ENCODE measurements around the gene GOLGB1.
"Not testable (repeated sequence)": the region's sequence is repeated elsewhere in the genome, so short reads cannot be mapped to it uniquely, and the experiment has no call there.

The GOLGB1 gene
- total RNA-seq = 92.5 to 259 (median 238) reads per million in 3 experiments

DNA sequence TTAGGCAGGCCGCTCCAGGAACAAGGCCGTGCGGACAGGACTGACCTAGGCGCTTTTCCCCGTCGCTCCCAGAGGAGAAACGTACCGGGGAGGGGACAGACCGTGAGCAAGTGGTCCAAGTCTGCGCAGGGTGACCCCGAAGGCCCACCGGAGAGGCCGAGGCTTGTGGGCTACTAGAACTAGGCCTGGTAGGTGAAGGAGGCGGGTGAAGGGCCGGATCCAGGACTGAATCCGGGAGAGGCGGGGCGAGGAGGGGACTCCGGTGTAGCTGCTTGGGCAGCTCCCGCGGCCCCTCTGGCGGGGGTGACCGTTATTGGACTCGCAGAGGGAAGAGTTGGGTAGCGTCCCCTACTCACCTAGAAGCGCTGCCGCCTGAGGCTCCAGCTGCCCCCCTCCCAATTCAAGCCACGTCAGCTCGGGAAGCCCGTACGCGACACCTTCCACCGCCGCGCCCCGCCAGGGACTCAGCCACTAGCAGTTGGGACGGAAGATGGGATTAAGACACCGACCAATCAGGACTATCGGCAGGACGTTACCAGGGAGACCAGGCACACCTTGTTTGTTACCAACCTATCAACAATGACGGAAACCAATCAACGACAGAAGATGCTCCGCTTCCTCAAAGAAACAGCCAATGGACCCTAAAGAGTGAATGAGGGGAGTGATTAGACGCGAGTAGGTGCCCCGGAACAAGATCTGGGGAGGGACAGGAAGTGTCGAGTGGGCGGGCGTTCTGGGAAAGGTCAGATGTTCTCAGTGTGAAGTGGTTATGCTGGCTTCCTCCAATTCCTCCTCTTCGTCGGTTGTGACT is at the start of gene GOLGB1:
TSS of gene GOLGB1 (minus strand) at position 466 of the 811 bp plus-strand sequence. CDS start 18,770 bp downstream, outside the sequence.
- peak; percentile 97 for DNase-seq

DNA sequence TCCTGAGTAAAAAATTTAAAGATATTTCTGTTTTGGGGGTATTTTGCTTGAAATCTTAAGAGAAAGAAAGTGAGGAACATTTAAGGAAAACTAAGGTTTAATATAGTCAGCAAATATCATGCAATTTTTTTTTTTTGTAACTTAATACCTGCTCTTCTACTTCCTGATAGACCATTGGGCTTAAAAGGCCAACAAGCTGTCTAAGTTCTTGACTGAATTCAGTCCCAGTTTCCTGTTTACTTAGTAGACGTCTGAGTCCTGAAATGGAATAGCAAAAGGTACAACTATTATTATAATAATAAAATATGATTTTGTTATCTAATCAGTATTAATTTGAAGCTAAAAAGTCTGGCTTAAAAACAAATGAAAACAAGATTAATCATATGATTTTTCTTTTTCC is 47.4 kb upstream of the GOLGB1 start:
- DNase-seq = no peak

DNA sequence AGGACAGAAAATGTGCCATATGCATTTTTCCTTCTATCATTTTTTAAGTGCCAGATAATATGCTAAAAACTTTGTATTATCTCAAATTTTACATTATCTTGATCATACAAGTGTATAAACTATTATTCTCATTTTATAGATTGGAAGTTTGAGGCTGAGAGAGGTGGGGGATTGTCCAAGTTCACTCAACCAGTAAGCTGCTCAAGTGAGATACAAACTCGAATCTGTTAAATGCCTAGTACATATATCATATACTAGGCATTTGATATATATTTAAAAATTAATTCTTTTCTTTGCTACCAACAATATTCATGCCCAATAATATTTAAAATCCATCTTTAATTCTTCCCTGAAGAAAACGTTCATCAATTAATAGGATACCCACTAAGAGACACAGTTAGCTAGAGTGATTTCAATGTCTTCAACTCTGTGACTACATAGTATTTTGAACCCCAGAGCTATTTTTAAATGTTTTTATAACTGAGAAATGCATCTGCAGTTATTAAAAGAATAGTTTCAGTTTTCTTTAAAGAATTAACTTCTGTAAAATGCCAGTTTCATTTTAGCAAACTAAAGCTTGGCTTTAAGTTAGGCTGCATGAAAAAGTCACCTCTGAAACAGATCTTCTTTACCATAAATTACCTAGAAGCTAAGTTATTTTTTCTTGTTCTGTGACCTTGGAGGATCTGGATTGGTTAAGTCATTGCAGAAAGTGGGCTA is 44.9 kb upstream of the GOLGB1 start:
- no peak for DNase-seq

DNA sequence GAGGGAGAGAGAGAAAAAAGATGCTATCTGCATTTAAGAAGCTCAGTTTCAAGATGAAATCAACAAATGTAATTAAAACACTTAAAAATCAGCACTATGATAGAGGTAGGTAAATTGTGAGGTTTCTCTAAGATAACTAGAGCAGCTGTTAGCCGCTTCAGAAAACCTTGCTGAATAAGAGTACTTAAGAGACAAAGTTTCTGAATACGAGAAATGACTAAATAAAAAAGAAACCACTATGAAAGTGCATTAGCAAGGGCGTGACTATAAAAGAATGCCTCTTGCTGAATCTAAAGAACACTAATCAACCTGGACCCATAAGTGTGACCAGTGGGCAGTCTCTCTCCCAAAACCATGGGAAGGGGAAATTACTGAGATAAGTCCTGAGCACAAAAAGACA is 43.5 kb upstream of the GOLGB1 start:
- DNase-seq = no peak

DNA sequence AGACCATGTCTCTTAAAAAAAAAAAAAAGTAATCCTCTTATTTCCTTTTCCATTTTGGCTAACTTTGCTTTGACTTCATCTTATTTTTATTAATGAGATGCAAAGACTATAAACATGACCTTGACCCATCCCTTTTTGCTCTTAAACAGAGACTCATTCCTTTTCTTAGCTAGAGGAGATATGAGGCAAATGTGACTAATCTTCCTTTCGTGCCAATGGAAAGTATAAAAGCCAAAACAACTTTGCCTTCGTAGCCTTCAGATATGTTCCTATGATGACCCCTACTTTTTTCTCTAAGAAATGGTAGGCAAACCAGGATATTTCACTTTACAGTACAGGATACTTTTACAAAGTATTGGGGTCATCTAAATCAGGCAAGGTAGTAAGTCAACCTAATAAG is 36.9 kb upstream of the GOLGB1 start:
- DNase-seq = no peak

GRCh38 chr3:121782784-121783183 is 33.2 kb upstream of the GOLGB1 start:
- DNase-seq = not testable (repeated sequence)

DNA sequence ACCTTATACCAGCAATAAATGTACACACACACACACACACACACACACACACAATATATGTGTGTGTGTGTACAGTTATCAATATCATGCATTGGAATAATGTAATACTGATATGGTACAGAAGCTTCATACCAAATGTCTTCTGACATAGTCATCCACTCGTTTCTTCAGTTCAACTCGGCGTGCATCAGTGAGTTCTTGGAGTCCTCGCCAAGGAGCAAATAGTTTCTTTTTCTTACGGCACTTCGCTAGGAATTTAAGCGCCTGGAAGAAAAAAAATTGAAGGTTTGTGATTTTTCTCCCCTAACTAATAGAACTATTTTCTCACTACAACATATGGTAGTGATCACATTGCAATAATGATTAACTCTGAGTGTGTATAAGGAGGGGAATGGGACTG is 32.1 kb upstream of the GOLGB1 start:
- no peak for DNase-seq

DNA sequence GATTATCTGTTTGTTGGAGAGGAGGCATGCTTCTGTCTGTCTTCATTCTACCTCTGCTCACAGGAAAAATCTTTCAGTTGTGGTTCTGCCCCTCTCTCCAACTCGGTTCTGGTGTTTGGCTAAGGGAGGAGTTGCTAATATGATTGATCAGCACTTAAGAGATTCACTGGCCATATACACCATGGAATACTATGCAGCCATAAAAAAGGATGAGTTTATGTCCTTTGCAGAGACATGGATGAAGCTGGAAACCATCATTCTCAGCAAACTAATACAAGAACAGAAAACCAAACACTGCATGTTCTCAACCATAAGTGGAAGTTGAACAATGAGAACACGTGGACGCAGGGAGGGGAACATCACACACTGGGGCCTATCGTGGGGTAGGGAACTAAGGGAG is 25.6 kb upstream of the GOLGB1 start:
- not testable (repeated sequence) for DNase-seq

DNA sequence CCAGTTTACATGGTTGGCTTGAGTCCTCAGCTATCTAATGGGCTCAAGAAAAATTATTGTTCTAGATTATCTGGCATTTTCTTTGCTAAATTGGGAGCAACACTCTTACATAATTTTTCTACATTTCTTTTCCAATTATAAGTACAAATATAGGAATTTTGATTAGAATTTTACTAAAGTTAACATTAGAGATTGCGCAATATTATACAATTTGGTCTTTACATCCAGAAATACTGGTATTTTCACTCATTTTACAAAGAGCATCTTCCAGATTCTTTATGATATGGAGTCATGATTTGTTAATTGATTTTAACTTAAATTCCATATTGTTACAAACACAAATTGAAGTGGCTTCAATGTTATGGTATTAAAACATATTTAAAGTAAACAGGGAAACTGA is 19.7 kb upstream of the GOLGB1 start:
- DNase-seq = no peak

DNA sequence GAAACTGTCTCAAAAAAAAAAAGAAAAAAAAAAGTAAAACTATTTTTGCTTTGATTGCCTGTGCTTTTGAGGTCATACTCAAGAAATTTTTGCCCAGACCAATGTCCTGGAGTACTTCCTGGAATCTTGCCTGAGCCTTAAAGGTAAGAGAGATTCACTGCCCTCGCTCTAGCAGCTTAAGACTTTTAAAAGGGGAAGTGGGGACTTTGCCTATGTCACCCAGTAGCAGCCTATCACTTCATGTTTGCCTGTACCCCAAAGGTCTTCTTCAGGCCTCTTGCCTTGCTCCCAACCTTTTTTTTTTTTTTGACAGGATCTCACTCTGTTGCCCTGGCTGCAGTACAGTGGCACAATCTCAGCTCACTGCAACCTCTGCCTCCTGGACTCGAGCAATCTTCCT is 18.9 kb upstream of the GOLGB1 start:
- DNase-seq = no peak

DNA sequence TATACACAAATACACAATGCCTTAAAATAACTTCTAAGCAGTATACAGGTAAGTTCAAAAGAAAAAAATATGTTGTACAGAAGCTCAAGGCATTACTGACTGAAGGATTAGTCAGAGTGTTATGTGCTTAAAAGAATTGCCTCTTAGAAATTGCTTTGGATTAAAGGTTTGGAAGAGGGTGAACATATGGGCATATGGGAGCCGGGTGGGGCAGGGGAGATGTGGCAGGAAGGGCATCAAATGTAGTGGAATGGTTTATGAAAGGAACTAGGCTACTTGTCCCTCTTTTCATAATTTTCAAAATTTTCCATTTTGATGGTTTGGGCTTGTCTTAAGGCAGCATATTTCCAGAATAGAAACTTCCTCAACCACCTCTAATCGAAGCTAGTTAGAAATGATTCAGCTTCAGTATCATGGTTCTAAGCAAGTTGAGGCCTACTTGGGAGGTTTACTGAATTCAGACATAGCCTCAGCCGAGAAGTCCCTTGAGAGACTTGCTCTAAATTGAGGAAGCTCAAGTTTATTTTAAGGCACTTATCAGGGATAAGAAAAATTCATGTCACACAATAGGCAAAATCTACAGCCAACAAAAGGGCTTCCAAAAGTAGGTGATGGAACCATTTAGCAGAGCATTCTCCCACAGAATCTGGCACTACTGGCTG is 10.1 kb upstream of the GOLGB1 start:
- DNase-seq = no peak

- no peak for DNase-seq
These were observed 9.3 kb upstream of the GOLGB1 start for GRCh38 chr3:121758727-121759450.

GRCh38 chr3:121757812-121758545 is 8.4 kb upstream of the GOLGB1 start:
- DNase-seq = no peak

DNA sequence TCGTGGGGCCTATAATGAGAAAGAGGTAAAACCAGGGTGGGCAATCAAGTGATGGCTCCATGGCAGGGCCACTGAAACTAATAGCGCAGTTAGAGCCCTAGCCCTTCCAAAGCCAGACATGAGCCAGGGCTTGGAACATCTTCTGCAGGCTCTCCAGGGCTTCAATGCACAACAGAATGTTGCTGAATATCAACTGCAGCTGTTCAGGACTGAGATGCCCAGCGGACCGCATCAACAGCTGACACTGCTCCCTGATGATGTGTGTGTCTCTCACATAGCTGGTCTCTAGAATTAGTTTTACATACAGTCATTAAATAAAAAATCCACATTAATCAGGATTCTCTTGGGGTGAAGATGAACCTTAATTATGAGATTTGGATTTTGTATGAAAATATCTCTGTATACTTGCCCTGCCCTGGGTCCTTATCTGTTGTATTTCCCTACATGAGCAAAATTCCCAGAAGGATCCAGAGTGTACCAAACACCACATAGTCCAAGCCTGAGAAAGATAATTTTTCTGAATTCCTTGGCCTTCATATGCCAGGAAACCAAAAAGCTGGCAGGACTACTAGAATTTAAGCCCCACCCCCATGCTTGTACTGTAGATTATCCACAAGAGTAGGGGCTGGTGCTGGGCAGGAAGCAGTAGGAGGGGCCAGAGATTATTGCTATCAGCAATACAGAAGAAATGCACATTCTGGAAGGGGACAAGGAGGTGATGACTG is 7.7 kb upstream of the GOLGB1 start:
- no peak for DNase-seq

- no peak for DNase-seq
These were observed 3.2 kb upstream of the GOLGB1 start for GRCh38 chr3:121752772-121753171.

GRCh38 chr3:121752261-121752660 is 2.7 kb upstream of the GOLGB1 start:
- no peak for DNase-seq

DNA sequence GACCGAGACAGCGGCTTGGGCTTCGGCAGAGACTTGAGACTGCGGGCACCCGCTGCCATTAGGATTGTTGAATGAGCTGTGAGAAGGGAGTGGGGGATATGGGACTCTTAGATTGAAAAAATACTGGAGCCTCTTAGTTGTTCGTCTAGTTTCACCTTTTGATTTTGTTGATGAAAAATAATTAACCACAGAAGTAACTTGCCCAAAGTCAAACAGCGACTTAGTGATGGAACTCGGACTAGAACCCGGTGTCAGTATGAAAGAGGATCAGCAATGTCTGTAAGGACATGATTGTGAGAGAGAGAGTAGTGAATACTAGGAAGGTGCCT is 510 bp upstream of the GOLGB1 start:
- no peak for DNase-seq

- DNase-seq = peak; percentile 5
These were observed 763 bp downstream of the GOLGB1 start for GRCh38 chr3:121748680-121749275.

DNA sequence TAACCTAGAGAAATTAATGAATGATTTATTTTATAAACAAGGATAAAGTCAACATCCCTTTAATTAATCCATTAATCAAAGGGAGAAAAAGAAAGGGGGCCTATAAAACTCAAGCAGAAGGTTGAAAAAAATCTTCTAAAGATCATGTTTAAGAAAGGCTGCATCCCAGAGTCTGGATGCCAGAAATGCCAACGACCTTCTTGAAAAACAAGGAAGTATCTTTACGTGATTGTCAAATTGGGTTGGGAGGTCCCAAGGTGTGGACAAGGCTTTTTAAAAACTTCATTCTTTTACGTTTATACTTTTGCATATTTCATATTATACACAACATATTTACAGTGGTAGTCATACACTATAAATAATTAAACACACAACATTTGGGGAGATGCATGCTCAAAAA is 1.6 kb downstream of the GOLGB1 start:
- no peak for DNase-seq

DNA sequence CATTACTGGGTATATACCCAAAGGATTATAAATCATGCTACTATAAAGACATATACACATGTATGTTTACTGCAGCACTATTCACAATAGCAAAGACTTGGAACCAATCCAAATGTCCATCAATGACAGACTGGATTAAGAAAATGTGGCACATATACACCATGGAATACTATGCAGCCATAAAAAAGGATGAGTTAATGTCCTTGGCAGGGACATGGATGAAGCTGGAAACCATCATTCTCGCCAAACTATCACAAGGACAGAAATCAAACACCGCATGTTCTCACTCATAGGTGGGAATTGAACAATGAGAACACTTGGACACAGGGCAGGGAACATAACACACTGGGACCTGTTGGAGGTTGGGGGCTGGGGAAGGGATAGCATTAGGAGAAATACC is 6.4 kb downstream of the GOLGB1 start:
- DNase-seq = not testable (repeated sequence)

- DNase-seq = no peak
These were observed 8.6 kb downstream of the GOLGB1 start for GRCh38 chr3:121740896-121741295.

Data from central memory CD4-positive, alpha-beta T cell (primary cell).